ENCODE results near the gene JAKMIP2.
"Not testable (repeated sequence)": the region's sequence is repeated elsewhere in the genome, so short reads cannot be mapped to it uniquely, and the experiment has no call there.

The JAKMIP2 gene

DNA sequence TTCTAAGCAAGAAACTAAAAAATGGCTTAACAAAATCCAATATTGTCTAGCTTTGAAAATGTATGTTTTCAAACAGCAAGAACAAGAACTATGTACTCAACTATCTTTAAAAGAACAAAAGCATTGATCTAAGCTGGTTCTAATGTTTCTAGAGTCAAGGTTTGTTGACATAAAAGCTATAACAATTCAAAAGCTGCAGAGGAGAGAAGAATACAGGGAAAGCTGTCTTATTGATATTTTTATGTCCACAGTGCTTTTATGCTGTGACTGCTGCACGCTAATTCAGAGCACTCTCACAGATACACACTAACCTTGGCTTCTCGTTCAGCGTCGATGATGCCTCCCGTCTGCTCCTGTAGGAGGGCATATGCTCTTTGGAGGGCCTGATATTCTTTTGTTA, 143.2 kb downstream of the JAKMIP2 start:
- no peak overlapping the region for H3K4me3 ChIP-seq (ENCODE audit: low read length)
- no peaks in the 10 kb centered on the region for H3K79me2 ChIP-seq (ENCODE audit: control insufficient read depth, low read length)
- no peak overlapping the region for H3K4me2 ChIP-seq (ENCODE audit: low read length)
- H3K4me1 ChIP-seq (ENCODE audit: control insufficient read depth, low read length): no peaks in the 10 kb centered on the region
- H3K27me3 ChIP-seq (ENCODE audit: control insufficient read depth, low read length): no peaks in the 10 kb centered on the region
- H3K9me2 ChIP-seq (replicated peaks; ENCODE audit: control insufficient read depth, low read length): no peaks in the 10 kb centered on the region
- no peaks in the 10 kb centered on the region for H3F3A ChIP-seq (ENCODE audit: control insufficient read depth, insufficient read depth)
- no peaks in the 10 kb centered on the region for H4K20me1 ChIP-seq (ENCODE audit: control insufficient read depth, insufficient read depth, low read depth, low read length)
- TF ChIP-seq, protein P1, sequence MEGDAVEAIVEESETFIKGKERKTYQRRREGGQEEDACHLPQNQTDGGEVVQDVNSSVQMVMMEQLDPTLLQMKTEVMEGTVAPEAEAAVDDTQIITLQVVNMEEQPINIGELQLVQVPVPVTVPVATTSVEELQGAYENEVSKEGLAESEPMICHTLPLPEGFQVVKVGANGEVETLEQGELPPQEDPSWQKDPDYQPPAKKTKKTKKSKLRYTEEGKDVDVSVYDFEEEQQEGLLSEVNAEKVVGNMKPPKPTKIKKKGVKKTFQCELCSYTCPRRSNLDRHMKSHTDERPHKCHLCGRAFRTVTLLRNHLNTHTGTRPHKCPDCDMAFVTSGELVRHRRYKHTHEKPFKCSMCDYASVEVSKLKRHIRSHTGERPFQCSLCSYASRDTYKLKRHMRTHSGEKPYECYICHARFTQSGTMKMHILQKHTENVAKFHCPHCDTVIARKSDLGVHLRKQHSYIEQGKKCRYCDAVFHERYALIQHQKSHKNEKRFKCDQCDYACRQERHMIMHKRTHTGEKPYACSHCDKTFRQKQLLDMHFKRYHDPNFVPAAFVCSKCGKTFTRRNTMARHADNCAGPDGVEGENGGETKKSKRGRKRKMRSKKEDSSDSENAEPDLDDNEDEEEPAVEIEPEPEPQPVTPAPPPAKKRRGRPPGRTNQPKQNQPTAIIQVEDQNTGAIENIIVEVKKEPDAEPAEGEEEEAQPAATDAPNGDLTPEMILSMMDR (IDR thresholded peaks at IDR 0.05; ENCODE audit: low read depth, low read length, poor library complexity, severe bottlenecking): no peak
- no peak for TF ChIP-seq EZH2phosphoT487 (IDR thresholded peaks at IDR 0.05; ENCODE audit: borderline replicate concordance, low read length)
- H3K27ac ChIP-seq (ENCODE audit: low read depth, low read length): no peak overlapping the region
- no peaks in the 10 kb centered on the region for H3K9me3 ChIP-seq (ENCODE audit: control insufficient read depth, insufficient read depth, low read length)
- peaks cover 19% of the 10 kb centered on the region for H3K36me3 ChIP-seq (ENCODE audit: control insufficient read depth, low read length)

DNA sequence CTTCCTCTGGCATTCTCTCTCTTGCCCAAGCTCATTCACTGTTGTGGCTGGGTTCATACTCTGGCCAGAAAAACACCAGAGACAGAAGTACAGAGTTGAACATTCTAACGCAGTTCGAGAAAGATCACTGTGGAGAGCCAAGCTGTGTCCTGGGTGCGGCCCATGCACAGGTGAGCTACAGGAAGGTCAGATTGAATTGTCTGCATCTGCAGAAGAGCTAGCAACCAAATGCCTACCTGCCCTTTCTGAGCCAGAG, 145.9 kb downstream of the JAKMIP2 start:
- Histone ChIP-seq H3K4me2 (ENCODE audit: low read length) (no peak overlapping the region), H3K27ac (ENCODE audit: low read depth, low read length) (no peak overlapping the region), H3K9me3 (ENCODE audit: control insufficient read depth, insufficient read depth, low read length) (no peaks in the 10 kb centered on the region), H3K4me3 (ENCODE audit: low read length) (no peak overlapping the region), H3K9me2 (replicated peaks; ENCODE audit: control insufficient read depth, low read length) (no peaks in the 10 kb centered on the region), H3K27me3 (ENCODE audit: control insufficient read depth, low read length) (no peaks in the 10 kb centered on the region), H3K4me1 (ENCODE audit: control insufficient read depth, low read length) (no peaks in the 10 kb centered on the region), H3K79me2 (ENCODE audit: control insufficient read depth, low read length) (no peaks in the 10 kb centered on the region), H3F3A (ENCODE audit: control insufficient read depth, insufficient read depth) (no peaks in the 10 kb centered on the region), H3K36me3 (ENCODE audit: control insufficient read depth, low read length) (peaks cover 8% of the 10 kb centered on the region), H4K20me1 (ENCODE audit: control insufficient read depth, insufficient read depth, low read depth, low read length) (no peaks in the 10 kb centered on the region)
- TF ChIP-seq, protein P1 (IDR thresholded peaks at IDR 0.05; ENCODE audit: low read depth, low read length, poor library complexity, severe bottlenecking): no peak

DNA sequence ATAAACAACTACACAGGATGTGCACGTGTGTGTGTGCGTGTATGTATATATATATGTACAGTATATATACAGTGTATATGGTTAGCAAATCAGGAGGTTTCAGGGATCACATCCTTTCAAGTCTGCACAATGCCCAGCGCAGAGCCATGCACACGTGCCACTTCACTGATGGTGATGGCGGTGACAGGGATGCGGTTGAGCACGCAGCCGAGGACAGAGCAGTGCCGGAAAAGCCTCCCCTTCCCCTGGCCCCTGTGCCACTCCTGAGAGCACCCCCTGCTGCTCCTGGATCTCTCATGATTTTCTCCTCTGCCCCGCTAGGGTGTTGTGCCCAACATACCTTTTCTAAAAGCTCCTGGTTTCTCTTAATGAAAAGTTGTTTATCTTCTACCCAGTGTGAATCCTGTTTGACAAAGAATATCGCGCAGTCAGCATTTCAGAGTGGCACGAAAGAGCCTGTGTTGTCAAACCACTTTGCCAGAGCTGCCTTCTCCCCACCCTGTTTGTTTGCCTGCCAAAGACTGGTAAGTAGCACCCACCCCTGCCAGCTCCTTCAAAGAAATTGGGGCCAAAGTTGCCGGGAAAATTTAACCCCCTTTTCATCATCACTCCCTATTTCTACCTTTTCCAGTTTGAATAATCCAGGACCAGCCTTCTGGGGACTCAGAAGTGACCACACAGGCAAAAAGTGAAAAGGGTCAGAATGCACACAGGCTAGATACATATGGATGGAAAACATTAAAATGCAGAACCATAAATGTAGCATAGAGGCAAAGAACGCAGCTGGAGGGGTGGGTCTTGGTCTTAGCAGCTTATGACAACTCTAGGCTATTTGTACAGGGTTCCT, 146.4 kb downstream of the JAKMIP2 start:
- no peaks in the 10 kb centered on the region for H3K79me2 ChIP-seq (ENCODE audit: control insufficient read depth, low read length)
- no peak overlapping the region for H3K27ac ChIP-seq (ENCODE audit: low read depth, low read length)
- no peaks in the 10 kb centered on the region for H3K4me1 ChIP-seq (ENCODE audit: control insufficient read depth, low read length)
- H3F3A ChIP-seq (ENCODE audit: control insufficient read depth, insufficient read depth): no peaks in the 10 kb centered on the region
- no peak overlapping the region for H3K4me3 ChIP-seq (ENCODE audit: low read length)
- no peak for TF ChIP-seq EZH2phosphoT487 (IDR thresholded peaks at IDR 0.05; ENCODE audit: borderline replicate concordance, low read length)
- TF ChIP-seq, protein P1 (IDR thresholded peaks at IDR 0.05; ENCODE audit: low read depth, low read length, poor library complexity, severe bottlenecking): no peak
- H3K9me2 ChIP-seq (replicated peaks; ENCODE audit: control insufficient read depth, low read length): no peaks in the 10 kb centered on the region
- no peak overlapping the region for H3K4me2 ChIP-seq (ENCODE audit: low read length)
- H4K20me1 ChIP-seq (ENCODE audit: control insufficient read depth, insufficient read depth, low read depth, low read length): no peaks in the 10 kb centered on the region
- no peaks in the 10 kb centered on the region for H3K27me3 ChIP-seq (ENCODE audit: control insufficient read depth, low read length)
- no peaks in the 10 kb centered on the region for H3K9me3 ChIP-seq (ENCODE audit: control insufficient read depth, insufficient read depth, low read length)
- peaks cover 2% of the 10 kb centered on the region for H3K36me3 ChIP-seq (ENCODE audit: control insufficient read depth, low read length)

DNA sequence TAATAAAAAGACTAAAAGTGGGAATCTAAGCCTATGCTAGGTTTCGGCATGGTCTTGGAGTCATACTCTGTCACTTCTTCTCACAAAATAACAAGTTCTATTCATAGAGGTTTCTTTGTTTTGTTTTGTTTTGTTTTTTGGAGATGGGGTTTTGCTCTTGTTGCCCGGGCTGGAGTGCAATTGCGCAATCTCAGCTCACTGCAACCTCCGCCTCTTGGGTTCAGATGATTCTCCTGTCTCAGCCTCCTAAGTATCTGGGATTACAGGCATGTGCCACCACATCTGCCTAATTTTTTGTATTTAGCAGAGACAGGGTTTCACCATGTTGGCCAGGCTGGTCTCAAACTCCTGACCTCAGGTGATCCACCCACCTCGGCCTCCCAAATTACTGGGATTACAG, 147.1 kb downstream of the JAKMIP2 start:
- H3K36me3 ChIP-seq (ENCODE audit: control insufficient read depth, low read length); H3K4me3 ChIP-seq (ENCODE audit: low read length); H3K27me3 ChIP-seq (ENCODE audit: control insufficient read depth, low read length); H3K9me3 ChIP-seq (ENCODE audit: control insufficient read depth, insufficient read depth, low read length); H3K4me2 ChIP-seq (ENCODE audit: low read length); H3K27ac ChIP-seq (ENCODE audit: low read depth, low read length); H3K4me1 ChIP-seq (ENCODE audit: control insufficient read depth, low read length); H3K9me2 ChIP-seq (replicated peaks; ENCODE audit: control insufficient read depth, low read length); H3K79me2 ChIP-seq (ENCODE audit: control insufficient read depth, low read length); H3F3A ChIP-seq (ENCODE audit: control insufficient read depth, insufficient read depth); H4K20me1 ChIP-seq (ENCODE audit: control insufficient read depth, insufficient read depth, low read depth, low read length): not testable (repeated sequence)

Data from DOHH2 (cell line).